SK-N-SH (cell line): ENCODE results near the gene KCNK6. TPM values are rescaled to one million over a fixed set of nuclear protein-coding genes. Genes with fewer than 3 reads are reported as not detected.

ENCODE experiments used
- CTCF ChIA-PET: fragments of 300-600, 350-600 bp; formaldehyde crosslinking; extraction: SDS; loops from one replicate; lab custom pipeline; 2021; lab: Yijun Ruan, JAX
- POLR2A ChIA-PET: fragments of 350-600 bp; sonication (Branson Sonifier 250); formaldehyde crosslinking; extraction: SDS; loops from one replicate; lab custom pipeline; 2020; ENCODE audit warnings: antibody characterized with exemption, inconsistent platforms; lab: Yijun Ruan, JAX
- DNase-seq: peaks from one replicate; pipeline ENCODE4 v3.0.0; 2012
- H2AFZ ChIP-seq: fragments of 200-600 bp; sonication (generic); 2 replicates; pipeline ENCODE4 v1.8.1; 2016; ENCODE audit warnings: antibody characterized with exemption, mild to moderate bottlenecking, low read depth
- H3F3A ChIP-seq: fragments of 200-600 bp; sonication (generic); replicated peaks from 2 replicates; pipeline ENCODE3; 2016; ENCODE audit warnings: antibody characterized with exemption, mild to moderate bottlenecking; ENCODE audit not compliant: insufficient read depth
- H3K27ac ChIP-seq, 2 experiments: fragments of 200-500 bp in 1 of 2; fragments of 200-600 bp in 1 of 2; sonication (Bioruptor generic) in 1 of 2; sonication (generic), shearing (Covaris generic) in 1 of 2; 2 replicates each; pipeline versions ENCODE4 v1.5.1 to v1.6.1; 2014 to 2016; ENCODE audit warnings: low read depth in 2 of 2, inconsistent platforms in 1 of 2, low read length in 1 of 2, mild to moderate bottlenecking in 1 of 2, mixed read lengths in 1 of 2
- H3K27me3 ChIP-seq: fragments of 200-600 bp; sonication (generic), shearing (Covaris generic); 2 replicates; pipeline ENCODE4 v1.6.1; 2016; ENCODE audit warnings: mixed run types; ENCODE audit not compliant: insufficient read depth
- H3K36me3 ChIP-seq, 2 experiments: fragments of 200-500 bp in 1 of 2; fragments of 200-600 bp in 1 of 2; sonication (Bioruptor generic) in 1 of 2; sonication (generic) in 1 of 2; replicated peaks in 1 of 2; 2 replicates each; pipeline versions ENCODE3 to v1.5.1; 2014 to 2016; ENCODE audit warnings: low read length in 1 of 2, mild to moderate bottlenecking in 1 of 2; ENCODE audit not compliant: insufficient read depth in 2 of 2, control insufficient read depth in 1 of 2
- H3K4me1 ChIP-seq, 2 experiments: fragments of 200-500 bp in 1 of 2; fragments of 200-600 bp in 1 of 2; sonication (Bioruptor generic) in 1 of 2; sonication (generic), shearing (Covaris generic) in 1 of 2; 2 replicates each; pipeline versions ENCODE4 v1.5.1 to v1.6.1; 2014 to 2016; ENCODE audit warnings: low read depth in 1 of 2, low read length in 1 of 2, mixed run types in 1 of 2; ENCODE audit not compliant: insufficient read depth in 2 of 2, control insufficient read depth in 1 of 2
- H3K4me2 ChIP-seq: fragments of 200-600 bp; sonication (generic), shearing (Covaris generic); 2 replicates; pipeline ENCODE4 v1.6.1; 2017; ENCODE audit warnings: mixed run types
- H3K4me3 ChIP-seq, 2 experiments: fragments of 200-500 bp in 1 of 2; fragments of 200-600 bp in 1 of 2; sonication (Bioruptor generic) in 1 of 2; sonication (generic), shearing (Covaris generic) in 1 of 2; 2 replicates each; pipeline versions ENCODE4 v1.5.1 to v1.8.1; 2014 to 2016; ENCODE audit warnings: low read depth in 2 of 2, inconsistent platforms in 1 of 2, low read length in 1 of 2, mild to moderate bottlenecking in 1 of 2, mixed read lengths in 1 of 2, moderate library complexity in 1 of 2
- H3K79me2 ChIP-seq: fragments of 200-600 bp; sonication (generic); 2 replicates; pipeline ENCODE4 v1.8.1; 2017; ENCODE audit warnings: mild to moderate bottlenecking; ENCODE audit not compliant: insufficient read depth
- H3K9ac ChIP-seq: fragments of 200-600 bp; sonication (generic); 2 replicates; pipeline ENCODE4 v1.6.1; 2017; ENCODE audit warnings: mixed run types
- H3K9me2 ChIP-seq: fragments of 200-600 bp; sonication (generic); 2 replicates; pipeline ENCODE4 v1.6.1; 2017; ENCODE audit warnings: mixed run types
- H3K9me3 ChIP-seq: fragments of 200-600 bp; sonication (generic); 2 replicates; pipeline ENCODE4 v1.6.1; 2017; ENCODE audit warnings: mixed run types, mild to moderate bottlenecking, moderate library complexity
- H4K20me1 ChIP-seq: fragments of 200-600 bp; sonication (generic); 2 replicates; pipeline ENCODE4 v1.6.1; 2017; ENCODE audit warnings: mild to moderate bottlenecking, mixed run types; ENCODE audit not compliant: insufficient read depth
- CHD2 ChIP-seq: fragments of 150-350 bp; IDR thresholded peaks from 2 replicates; pipeline ENCODE4 v1.6.1; 2018; ENCODE audit warnings: low read length; ENCODE audit not compliant: partially characterized antibody
- CTCF ChIP-seq: fragments of 200-600 bp; sonication (generic); IDR thresholded peaks from 2 replicates; pipeline ENCODE4 v1.6.1; 2017; ENCODE audit warnings: antibody characterized with exemption, mild to moderate bottlenecking, moderate library complexity
- ELF1 ChIP-seq: IDR thresholded peaks from 2 replicates; pipeline ENCODE4 v1.4.0; 2012
- EP300 ChIP-seq, 2 experiments: IDR thresholded peaks; 2 replicates each; pipeline versions ENCODE4 v1.4.0 to v1.6.1; 2012; ENCODE audit warnings: borderline replicate concordance in 1 of 2, low read depth in 1 of 2, low read length in 1 of 2
- FOXJ3 ChIP-seq: sonication (generic); formaldehyde crosslinking; IDR thresholded peaks from 2 replicates; pipeline ENCODE4 v1.5.1; 2020; ENCODE audit warnings: mild to moderate bottlenecking, missing genetic modification reagents
- REST ChIP-seq: IDR thresholded peaks from 2 replicates; pipeline ENCODE4 v1.6.1; 2012; ENCODE audit warnings: mild to moderate bottlenecking, low read depth, low read length, moderate library complexity
- RFX5 ChIP-seq: IDR thresholded peaks from 2 replicates; pipeline ENCODE4 v1.6.1; 2012; ENCODE audit warnings: mild to moderate bottlenecking, improper control_type of control experiment, low read length
- SMC3 ChIP-seq: IDR thresholded peaks from 2 replicates; pipeline ENCODE4 v1.6.1; 2012; ENCODE audit warnings: low read depth, low read length, improper control_type of control experiment
- TCF12 ChIP-seq: IDR thresholded peaks from 2 replicates; pipeline ENCODE4 v1.4.0; 2012
- TEAD4 ChIP-seq: IDR thresholded peaks from 2 replicates; pipeline ENCODE4 v1.4.0; 2012; ENCODE audit warnings: mild to moderate bottlenecking, borderline replicate concordance; ENCODE audit not compliant: insufficient read depth
- YY1 ChIP-seq: IDR thresholded peaks from 2 replicates; pipeline ENCODE4 v1.4.0; 2012; ENCODE audit warnings: low read depth, mild to moderate bottlenecking
- WGBS: methylation state at CpG from one replicate; pipeline ENCODE4 v1.1.6; 2017; ENCODE audit warnings: low lambda C conversion rate; 5-methylcytosine and 5-hydroxymethylcytosine counted together
- polyA plus RNA-seq, 3 experiments: library from polyadenylated mRNA; depleted of rRNA; stranded (reverse); fragments of >200 nt; gene quantifications; 2 replicates each; pipeline ENCODE4 v1.2.3, GENCODE V29; 2012
- TF ChIP-seq, protein P1 (sequence below): IDR thresholded peaks from 2 replicates; pipeline ENCODE4 v1.4.0; 2012; ENCODE audit warnings: low read depth
- TF ChIP-seq, protein P2 (sequence below): IDR thresholded peaks from 2 replicates; pipeline ENCODE4 v1.4.0; 2012; ENCODE audit warnings: low read depth, borderline replicate concordance
- TF ChIP-seq, protein P3 (sequence below): IDR thresholded peaks from 2 replicates; pipeline ENCODE4 v1.4.0; 2012; ENCODE audit warnings: low read depth, borderline replicate concordance

Gene KCNK6
- polyA plus RNA-seq, 1 of the 3 experiments (the other 2 are of a cell fraction): 0.26 TPM

DNA sequence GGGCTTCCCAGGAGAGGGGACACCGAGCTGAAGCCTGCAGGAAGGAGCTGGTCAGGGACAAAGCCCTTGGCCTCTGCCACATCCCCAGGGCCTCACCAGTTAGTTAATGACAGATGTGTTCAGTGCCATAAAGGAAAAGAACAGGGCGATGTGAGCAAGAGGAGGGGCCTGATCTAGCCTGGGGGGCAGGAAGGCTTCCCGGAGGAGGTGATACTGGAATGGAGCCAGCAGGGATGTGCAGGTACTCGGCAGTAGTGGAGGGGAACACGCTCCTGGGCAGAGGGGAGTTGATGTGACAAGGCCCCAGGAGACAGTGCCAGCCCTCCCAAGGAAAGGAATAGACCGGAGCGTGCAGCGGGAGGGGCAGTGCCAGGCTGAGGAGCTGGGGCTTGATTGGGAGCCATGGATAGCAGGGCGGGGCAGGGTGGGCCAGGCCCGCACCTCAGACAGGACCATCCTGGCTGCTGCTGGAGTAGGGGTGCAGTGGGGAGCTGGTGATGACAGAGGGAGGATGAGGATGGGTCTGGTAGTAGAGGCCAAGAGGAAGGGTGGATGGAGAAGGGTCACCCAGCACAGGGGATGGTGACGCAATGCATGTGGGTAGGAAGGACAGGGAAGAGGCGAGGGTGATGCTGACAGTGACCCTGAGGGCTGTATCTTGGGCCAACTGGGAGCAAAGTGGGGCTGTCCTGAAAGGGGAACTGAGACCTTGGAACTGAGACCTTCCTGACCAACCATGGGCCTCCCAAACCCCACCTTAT is 11.5 kb upstream of the KCNK6 start:
- no peak for DNase-seq
- CTCF ChIA-PET: no interaction called here
- WGBS: 92% methylated on average over 10 of the region's 12 CpGs
- H3K9ac ChIP-seq: no peak overlapping the region
- peaks cover 0 to 6% of the 10 kb centered on the region in 2 experiments for H3K36me3 ChIP-seq
- H3K9me2 ChIP-seq: no peaks in the 10 kb centered on the region
- TF ChIP-seq, protein P1, sequence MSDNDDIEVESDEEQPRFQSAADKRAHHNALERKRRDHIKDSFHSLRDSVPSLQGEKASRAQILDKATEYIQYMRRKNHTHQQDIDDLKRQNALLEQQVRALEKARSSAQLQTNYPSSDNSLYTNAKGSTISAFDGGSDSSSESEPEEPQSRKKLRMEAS: no peak
- no peak overlapping the region for H2AFZ ChIP-seq
- no peaks in the 10 kb centered on the region for H3F3A ChIP-seq
- H4K20me1 ChIP-seq: no peaks in the 10 kb centered on the region
- H3K4me3 ChIP-seq: no peak overlapping the region
- POLR2A ChIA-PET: interaction anchor here (0.7 kb wide), 1 partner anchor 236 kb away, joined by 3 read pairs; no protein-coding TSS in a partner anchor
- no peak overlapping the region for H3K4me2 ChIP-seq
- H3K27ac ChIP-seq: no peak overlapping the region
- no peaks in the 10 kb centered on the region for H3K4me1 ChIP-seq
- no peaks in the 10 kb centered on the region for H3K27me3 ChIP-seq
- no peaks in the 10 kb centered on the region for H3K9me3 ChIP-seq
- peaks cover 20% of the 10 kb centered on the region; the same call in 1 of the 2 replicates for H3K79me2 ChIP-seq

- no peaks in the 10 kb centered on the region for H4K20me1 ChIP-seq
- peaks cover 0 to 6% of the 10 kb centered on the region in 2 experiments for H3K36me3 ChIP-seq
- no peak overlapping the region for H3K27ac ChIP-seq
- no peaks in the 10 kb centered on the region for H3K27me3 ChIP-seq
- ChIA-PET POLR2A (no interaction called here), CTCF (interaction anchor here (1.2 kb wide), 1 partner anchor 27 kb away, joined by 3 read pairs; the partner anchor contains the start of gene CATSPERG)
- no peaks in the 10 kb centered on the region for H3K9me2 ChIP-seq
- H3K4me2 ChIP-seq: no peak overlapping the region
- H3K9me3 ChIP-seq: no peaks in the 10 kb centered on the region
- DNase-seq: no peak
- no peak overlapping the region for H2AFZ ChIP-seq
- H3F3A ChIP-seq: no peaks in the 10 kb centered on the region
- peaks cover 28% of the 10 kb centered on the region; the same call in 1 of the 2 replicates for H3K79me2 ChIP-seq
- H3K4me1 ChIP-seq: no peaks in the 10 kb centered on the region
- no peak overlapping the region for H3K4me3 ChIP-seq
- TF ChIP-seq REST: no peak
- no peak for TF ChIP-seq FOXJ3 (CRISPR knock-in tag)
- TF ChIP-seq TEAD4: no peak
- TF ChIP-seq RFX5: no peak
- TF ChIP-seq SMC3: no peak
- TF ChIP-seq CHD2: no peak
- TF ChIP-seq TCF12: no peak
- TF ChIP-seq YY1: no peak
- TF ChIP-seq, protein P2, sequence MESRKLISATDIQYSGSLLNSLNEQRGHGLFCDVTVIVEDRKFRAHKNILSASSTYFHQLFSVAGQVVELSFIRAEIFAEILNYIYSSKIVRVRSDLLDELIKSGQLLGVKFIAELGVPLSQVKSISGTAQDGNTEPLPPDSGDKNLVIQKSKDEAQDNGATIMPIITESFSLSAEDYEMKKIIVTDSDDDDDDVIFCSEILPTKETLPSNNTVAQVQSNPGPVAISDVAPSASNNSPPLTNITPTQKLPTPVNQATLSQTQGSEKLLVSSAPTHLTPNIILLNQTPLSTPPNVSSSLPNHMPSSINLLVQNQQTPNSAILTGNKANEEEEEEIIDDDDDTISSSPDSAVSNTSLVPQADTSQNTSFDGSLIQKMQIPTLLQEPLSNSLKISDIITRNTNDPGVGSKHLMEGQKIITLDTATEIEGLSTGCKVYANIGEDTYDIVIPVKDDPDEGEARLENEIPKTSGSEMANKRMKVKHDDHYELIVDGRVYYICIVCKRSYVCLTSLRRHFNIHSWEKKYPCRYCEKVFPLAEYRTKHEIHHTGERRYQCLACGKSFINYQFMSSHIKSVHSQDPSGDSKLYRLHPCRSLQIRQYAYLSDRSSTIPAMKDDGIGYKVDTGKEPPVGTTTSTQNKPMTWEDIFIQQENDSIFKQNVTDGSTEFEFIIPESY: no peak
- TF ChIP-seq, protein P3, sequence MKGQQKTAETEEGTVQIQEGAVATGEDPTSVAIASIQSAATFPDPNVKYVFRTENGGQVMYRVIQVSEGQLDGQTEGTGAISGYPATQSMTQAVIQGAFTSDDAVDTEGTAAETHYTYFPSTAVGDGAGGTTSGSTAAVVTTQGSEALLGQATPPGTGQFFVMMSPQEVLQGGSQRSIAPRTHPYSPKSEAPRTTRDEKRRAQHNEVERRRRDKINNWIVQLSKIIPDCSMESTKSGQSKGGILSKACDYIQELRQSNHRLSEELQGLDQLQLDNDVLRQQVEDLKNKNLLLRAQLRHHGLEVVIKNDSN: no peak
- no peak for TF ChIP-seq EP300 (IDR thresholded peaks at IDR 0.05; ENCODE audit: borderline replicate concordance in 1 of 2, low read depth in 1 of 2, low read length in 1 of 2)
- TF ChIP-seq ELF1: no peak
- TF ChIP-seq CTCF: no peak
- WGBS: 91% methylated on average over 19 of the region's 24 CpGs
- H3K9ac ChIP-seq: no peak overlapping the region
These were observed 10.6 kb upstream of the KCNK6 start for GRCh38 chr19:38308926-38309614.
